ENCODE data around the gene NPIPB6.

GRCh38 chr16:28316054-28316453, 47.3 kb downstream of the NPIPB6 start:
- TF ChIP-seq, protein P1, sequence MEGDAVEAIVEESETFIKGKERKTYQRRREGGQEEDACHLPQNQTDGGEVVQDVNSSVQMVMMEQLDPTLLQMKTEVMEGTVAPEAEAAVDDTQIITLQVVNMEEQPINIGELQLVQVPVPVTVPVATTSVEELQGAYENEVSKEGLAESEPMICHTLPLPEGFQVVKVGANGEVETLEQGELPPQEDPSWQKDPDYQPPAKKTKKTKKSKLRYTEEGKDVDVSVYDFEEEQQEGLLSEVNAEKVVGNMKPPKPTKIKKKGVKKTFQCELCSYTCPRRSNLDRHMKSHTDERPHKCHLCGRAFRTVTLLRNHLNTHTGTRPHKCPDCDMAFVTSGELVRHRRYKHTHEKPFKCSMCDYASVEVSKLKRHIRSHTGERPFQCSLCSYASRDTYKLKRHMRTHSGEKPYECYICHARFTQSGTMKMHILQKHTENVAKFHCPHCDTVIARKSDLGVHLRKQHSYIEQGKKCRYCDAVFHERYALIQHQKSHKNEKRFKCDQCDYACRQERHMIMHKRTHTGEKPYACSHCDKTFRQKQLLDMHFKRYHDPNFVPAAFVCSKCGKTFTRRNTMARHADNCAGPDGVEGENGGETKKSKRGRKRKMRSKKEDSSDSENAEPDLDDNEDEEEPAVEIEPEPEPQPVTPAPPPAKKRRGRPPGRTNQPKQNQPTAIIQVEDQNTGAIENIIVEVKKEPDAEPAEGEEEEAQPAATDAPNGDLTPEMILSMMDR (IDR thresholded peaks at IDR 0.05) = no peak
- TF ChIP-seq POLR2A (IDR thresholded peaks at IDR 0.05) (no peak), EP300 (IDR thresholded peaks at IDR 0.05) (no peak)

Data from ovary (tissue), 3 donors.